Head of caudate nucleus (tissue), 42 donors: ENCODE data around the gene COX5A.
"Not testable (repeated sequence)": the region's sequence is repeated elsewhere in the genome, so short reads cannot be mapped to it uniquely, and the experiment has no call there.

Source experiments
- DNase-seq, 42 donors: peaks; one replicate each; pipeline versions ENCODE4 v3.0.0 to v3.0.0-alpha.2; 2020 to 2021; ENCODE audit warnings: mixed read lengths in 7 of 42
- intact Hi-C: fragments of 100-400 bp; cut with DNase I; formaldehyde crosslinking; loops from one replicate; pipeline ENCODE4 v1.15.0; 2022

Gene COX5A

DNA sequence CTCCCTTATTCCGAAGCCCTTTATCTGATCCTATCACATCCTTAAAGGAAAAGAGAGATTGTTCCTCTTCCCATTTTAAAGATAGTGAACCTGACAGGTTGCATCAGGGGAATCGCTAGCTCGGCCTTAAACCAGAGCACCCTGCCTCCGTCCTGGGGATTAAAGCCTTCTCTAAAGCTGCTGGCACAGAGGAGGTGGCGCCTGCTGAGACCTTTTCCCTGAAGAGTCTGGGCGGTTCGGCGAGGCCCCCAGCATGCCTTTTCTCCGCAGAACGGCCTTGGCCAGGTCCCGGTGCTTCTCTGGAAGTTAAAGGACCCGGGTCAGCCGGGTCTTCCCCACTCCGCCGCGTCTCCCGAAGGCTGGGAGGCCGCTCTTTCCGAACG lies 31.8 kb downstream of the COX5A start:
- peak in 39 of 42 donors; percentile 17 to 80 (median 47) for DNase-seq
- intact Hi-C loops: no loop called here

DNA sequence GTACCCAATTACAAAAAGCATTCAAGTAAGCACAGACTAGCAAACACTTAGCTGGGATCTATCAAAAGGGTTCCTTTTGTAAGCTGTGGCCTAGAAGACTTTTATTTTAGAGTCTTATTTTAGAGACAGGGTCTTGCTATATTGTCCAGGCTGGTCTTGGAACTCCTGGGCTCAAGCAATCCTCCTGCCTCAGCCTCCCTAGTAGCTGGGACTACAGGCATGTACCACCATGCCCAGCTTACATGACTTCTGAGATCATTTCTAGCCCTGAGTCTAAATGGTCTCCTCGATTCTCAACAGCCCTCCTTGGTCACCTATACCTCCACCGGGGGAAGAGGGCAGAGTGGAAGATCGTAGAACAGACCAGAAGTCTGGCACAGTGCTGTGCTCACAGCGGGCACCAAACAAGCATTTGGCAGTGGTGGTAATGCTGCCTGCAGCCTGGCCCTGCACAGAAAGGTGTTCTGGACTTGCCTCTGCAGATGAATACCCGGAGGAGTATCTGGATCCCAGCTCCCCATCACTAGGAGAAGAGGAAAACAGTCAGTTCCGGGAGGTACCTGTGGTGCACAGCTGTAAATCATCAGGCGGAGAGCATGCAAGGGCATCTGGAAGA lies 33.6 kb downstream of the COX5A start:
- intact Hi-C loops: no loop called here
- DNase-seq: no peak

DNA sequence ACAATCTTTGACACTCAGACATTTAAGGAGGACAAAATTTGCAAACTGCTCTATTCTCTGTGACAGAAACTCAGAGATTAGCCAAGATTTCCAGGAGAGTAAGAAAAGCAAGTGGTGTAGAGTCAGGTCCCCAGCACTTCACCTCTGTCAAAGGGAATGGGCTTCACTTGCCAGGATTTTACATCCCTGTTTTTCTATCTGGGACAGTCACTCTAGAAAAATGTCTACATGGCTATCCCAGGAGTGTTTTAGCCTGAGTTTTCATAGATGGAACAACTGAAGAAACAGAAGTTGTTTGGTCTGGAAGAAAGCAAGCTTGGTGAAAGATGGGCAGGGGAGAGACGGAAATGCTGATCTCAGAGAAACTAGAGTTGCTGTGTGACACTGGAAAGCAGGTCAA lies 34.2 kb downstream of the COX5A start:
- intact Hi-C loops: no loop called here
- DNase-seq: no peak

DNA sequence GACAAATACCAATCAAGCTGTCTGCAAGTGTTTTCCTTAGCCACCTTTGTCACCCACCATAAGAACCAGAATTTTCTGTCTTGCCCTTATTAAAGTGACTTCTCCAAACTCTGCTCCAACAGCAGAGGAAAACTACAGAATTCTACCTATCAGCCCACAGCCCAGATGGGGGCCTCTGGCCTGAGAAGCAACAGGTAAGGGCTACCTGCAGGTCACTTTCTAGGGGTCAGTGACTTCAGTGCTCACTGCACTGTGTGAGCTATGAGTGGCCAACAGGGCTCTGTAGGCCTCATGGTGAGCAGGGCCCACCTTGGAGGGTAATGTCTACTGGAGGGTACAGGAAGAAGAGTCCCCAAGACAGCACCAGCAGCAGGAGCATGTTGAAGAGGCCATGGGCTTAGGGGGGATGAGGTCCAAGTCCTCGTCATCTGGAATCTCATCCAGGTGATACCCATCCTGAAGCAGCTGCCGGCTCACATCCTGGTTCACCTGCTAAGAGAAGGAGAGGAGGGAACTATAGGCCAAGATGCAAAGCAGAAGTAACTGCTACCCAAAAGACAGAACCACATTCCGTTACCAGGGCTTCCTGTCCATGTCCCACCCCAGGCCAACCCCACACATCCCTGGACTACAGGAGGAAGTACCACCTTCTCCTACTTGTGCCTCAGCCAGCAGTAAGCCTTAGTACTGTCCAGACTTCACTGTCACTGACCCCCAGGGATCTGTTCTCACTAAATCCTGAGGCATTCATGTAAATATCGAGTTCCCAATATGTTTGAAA lies 35.4 kb downstream of the COX5A start:
- DNase-seq: no peak
- intact Hi-C loops: no loop called here

DNA sequence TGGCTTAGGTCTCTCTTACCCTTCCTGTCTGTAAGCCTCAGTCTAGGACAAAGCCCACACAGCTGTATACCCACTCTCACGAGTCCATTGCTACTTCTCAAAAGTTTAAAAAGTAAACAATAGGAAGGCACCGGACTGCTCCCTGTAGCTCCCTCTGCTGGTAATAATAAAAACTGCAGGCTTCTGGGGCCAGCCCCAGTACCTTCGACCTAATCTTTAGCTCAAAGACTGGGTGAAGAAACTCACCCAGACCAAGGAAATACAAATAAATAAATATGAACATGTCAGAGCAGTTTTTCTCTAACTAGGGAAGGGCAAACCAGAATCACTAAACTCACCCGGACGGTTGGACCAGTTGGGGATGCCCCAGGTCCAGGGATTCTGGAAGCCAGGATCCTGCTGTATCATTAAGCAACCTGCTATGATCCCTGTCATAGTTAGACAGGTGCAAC lies 36.2 kb downstream of the COX5A start:
- intact Hi-C loops: no loop called here
- DNase-seq: peak in 41 of 42 donors; percentile 25 to 83 (median 61)

DNA sequence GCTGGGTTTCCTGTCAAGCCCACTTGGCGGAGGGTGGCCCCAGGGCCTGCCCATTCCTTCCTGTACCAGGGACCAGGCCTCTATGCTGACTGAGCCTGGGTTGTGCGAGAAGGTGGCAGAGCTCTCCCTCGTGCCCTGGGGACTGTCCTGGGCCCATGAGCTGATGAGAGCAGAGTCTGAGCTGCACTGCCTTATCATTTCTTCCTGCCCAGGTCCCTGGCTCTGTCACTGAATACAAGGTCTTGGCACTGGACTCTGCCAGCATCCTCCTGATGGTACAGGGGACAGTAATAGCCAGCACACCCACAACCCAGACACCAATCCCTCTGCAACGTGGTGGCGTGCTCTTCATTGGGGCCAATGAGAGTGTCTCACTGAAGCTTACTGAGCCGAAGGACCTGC lies 40.6 kb downstream of the COX5A start:
- DNase-seq: no peak

DNA sequence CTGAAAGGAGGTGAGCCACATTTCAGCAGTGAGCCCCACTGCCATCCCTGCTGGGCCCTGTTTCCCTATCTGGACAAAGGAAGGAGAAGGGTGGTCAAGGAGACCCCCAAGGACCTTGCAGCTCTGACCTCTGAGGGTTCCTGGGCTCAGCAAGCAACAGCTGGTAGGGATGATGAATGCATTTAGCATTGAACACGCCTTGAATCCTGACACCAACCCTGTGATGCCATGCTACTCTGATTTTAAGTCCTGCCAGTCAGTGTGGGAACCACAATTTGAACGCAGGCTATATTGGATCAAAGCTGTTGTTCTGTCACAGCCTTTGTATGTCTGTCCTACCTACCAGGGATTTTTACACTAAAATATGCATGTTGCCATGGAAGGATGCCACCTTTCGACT lies 41.6 kb downstream of the COX5A start:
- intact Hi-C loops: no loop called here
- no peak for DNase-seq

More for the DNA sequence above, 40.6 kb downstream of the COX5A start:
- intact Hi-C loops: no loop called here

DNA sequence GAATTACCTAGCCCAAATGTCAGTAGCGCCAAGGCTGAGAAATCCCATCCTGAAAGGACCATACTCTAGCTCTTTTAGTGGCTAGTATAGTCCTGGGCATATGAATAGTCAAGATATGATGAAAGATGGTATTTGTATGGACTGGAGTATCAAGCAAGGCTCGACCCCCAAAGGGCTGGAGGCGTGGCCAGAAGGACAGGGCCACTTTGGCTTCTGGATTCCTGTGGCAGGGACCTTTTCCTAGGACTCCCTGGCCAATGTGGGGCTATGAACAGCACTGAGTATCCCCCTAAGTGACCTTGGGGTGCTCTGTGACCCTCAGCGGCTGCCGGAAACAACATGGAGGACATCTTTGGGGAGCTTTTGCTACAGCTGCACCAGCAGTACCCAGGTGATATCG lies 42.0 kb downstream of the COX5A start:
- intact Hi-C loops: no loop called here
- DNase-seq: no peak

DNA sequence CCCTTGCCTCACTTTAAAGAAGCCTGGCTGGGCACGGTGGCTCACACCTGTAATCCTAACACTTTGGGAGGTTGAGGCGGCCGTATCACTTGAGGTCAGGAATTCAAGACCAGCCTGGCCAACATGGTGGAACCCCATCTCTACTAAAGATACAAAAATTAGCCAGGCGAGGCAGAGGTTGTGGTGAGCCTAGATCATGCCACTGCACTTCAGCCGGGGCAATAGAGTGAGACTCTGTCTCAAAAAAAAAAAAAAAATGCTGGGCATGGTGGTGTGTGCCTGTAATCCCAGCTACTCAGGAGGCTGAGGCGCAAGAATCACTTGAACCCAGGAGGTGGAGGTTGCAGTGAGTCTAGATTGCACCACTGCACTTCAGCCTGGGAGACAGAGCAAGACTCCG lies 43.5 kb downstream of the COX5A start:
- intact Hi-C loops, DNase-seq: not testable (repeated sequence)

DNA sequence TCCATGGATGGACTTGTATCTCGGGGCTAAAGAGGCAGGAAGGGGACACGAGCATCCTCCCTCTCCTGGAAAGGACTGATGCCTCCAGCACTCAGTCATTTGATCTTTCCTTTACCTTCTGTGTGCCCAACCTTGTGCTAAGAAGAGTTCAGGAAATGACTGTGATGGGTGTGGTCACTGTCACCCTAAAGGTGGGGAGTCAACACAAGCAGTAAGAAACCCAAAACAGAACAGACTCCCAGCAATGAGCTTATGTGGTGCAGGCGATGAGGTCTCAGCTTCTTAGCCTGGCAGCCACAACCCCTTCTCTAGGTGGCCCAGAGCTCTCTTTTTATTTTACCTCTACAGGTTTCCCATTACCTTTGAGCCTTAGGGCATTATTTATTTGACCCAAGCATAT lies 44.2 kb downstream of the COX5A start:
- intact Hi-C loops: no loop called here
- no peak for DNase-seq

DNA sequence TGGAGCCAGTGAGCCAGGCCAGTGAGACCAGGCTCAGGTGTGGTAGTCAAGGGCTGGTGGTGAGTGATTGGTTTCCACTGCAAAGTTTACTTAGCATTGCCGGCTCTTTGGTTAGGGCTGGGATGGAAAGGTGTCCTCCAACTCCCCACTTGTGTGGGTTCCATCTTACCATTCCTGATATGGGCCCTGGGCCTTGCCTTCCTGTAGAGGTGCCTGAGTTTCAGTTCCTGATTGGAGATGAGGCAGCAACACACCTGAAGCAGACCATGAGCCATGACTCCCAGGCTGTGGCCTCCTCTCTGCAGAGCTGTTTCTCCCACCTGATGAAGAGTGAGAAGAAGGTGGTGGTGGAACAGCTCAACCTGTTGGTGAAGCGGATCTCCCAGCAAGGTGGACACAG lies 44.9 kb downstream of the COX5A start:
- DNase-seq: no peak
- intact Hi-C loops: no loop called here

DNA sequence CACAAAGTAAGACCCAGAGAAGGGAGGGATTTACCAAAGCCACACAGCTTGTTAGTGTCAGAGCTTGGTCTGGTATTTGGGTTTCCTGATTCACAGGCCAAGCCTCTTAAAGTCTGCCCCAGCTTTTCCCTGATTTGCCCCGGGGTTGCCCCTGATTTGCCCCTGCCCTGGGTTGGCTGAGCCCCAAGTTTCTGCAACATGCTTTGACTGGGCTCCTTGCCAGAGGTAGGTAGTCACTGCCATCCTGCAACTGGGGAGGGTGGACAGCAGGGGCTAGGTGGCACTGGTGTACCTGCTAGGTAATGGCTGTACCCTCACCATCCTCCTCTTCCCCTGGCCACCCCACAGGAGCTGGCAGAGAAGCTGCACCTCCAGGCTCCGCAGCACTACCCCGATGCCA lies 45.6 kb downstream of the COX5A start:
- no peak for DNase-seq
- intact Hi-C loops: no loop called here

DNA sequence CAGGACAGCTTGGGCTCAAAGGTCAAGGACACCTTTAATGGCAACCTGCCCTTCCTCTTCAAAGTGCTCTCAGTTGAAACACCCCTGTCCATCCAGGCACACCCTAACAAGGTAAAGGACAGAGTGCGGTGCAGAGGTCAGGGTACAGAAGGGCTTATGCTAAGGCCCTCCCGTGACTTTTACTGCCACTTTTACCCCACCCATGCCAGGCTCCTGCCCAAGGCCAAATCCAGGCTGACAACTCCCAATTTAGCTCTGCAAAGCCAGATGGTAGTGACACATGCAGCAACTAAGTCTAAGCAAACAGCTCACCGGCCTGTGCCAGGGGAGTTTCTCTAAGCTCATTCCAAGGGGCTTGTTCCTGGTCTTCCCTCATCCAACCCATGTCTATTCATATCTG lies 46.4 kb downstream of the COX5A start:
- DNase-seq: no peak
- intact Hi-C loops: no loop called here

DNA sequence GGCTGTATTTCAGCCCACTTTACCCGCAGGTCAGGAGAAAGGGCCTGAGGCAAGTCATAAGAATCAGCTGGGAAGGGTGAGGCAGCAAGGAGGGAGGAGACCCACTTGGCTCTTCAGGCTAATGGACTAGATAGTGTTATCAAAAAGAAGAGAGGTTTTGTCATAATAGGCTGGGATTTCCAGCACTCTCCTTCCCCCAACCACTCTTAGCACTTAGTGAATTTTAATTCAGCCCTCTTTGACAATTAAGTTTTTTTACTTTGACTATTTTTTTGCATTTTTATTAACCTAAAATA lies 47.3 kb downstream of the COX5A start:
- intact Hi-C loops: no loop called here
- DNase-seq: no peak

DNA sequence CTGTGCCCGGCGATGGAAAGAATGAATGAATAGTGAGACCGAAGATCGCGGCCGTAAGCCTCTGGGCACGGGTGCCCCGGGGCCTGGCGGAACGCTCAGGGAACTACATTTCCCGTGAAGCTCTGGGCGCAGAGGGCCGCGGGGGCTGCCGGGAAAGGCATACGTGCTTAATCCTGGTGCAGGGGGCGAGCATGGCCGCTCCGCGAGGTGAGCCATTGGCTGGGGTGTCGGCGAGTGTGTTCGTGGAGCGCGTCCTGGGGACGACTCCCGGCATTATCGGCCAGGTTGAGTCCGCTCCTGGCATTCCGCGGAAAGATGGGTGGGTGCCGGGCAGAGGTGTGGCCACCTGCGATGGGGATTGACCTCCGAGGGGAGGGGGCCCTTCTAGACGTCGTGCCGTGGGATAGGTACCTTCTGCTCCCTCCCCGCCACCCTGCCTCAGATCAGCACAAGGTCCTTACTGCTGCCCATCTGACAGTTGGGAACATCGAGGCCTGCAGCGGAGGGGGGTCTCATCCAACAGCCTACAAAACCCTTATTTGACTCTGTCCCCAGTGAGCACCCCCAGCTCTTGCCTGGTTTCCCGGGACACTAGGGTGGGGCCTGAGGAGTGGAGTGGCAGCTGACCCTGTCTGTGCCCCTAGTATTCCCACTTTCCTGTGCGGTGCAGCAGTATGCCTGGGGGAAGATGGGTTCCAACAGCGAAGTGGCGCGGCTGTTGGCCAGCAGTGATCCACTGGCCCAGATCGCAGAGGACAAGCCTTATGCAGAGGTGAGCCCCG lies 47.8 kb downstream of the COX5A start, which contains the start of gene MPI:
MPI (plus strand) TSS at position 160 of the 782 bp plus-strand sequence; CDS start at position 192, 32 bp downstream.
- DNase-seq: peak; percentile 87 to 97 (median 93)
- intact Hi-C loops: no loop called here

DNA sequence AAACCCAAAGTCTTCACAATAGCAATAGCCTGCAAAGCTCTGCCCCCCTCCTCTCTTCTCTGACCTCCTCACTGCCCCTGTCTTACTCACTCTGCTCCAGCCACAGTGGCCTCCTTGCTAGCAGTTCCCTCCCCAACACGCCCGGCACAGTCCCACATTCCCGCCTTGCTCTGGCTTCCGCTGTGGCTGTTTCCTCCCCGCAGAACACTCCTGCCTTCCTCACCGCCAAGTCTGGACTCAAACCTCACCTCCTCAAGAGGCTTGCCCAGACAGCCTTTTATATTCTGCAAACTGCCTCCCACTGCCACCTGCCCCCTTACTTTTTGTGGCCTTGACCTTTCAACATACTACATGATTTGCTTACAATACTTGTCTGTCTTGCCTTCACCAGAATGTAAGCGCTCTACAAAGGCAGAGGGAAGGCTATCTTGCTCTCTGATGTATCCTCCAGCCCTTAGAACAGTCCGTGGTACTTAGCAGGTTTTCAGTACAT lies 48.4 kb downstream of the COX5A start:
- peak; percentile 28 to 82 (median 62) for DNase-seq
- intact Hi-C loops: no loop called here

DNA sequence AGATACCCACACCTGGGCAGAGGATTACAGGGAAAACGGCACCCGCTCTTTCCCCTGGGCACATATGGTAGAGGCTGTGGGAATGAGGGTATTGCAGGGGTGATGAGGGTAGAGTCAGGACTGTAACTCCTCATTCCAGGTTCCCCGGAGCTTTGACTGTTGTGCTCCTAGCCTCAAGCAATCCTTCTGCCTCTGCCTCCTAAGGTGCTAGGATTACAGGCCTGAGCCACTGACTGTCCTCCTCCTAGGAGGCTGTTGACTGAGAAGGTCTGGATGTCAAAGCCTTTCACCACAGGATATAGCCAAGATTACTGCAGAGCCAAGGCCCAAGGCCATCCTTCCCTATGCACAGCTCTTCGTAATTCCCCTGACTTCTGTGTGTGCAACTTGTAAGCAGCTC lies 49.2 kb downstream of the COX5A start:
- intact Hi-C loops: no loop called here
- DNase-seq: no peak

DNA sequence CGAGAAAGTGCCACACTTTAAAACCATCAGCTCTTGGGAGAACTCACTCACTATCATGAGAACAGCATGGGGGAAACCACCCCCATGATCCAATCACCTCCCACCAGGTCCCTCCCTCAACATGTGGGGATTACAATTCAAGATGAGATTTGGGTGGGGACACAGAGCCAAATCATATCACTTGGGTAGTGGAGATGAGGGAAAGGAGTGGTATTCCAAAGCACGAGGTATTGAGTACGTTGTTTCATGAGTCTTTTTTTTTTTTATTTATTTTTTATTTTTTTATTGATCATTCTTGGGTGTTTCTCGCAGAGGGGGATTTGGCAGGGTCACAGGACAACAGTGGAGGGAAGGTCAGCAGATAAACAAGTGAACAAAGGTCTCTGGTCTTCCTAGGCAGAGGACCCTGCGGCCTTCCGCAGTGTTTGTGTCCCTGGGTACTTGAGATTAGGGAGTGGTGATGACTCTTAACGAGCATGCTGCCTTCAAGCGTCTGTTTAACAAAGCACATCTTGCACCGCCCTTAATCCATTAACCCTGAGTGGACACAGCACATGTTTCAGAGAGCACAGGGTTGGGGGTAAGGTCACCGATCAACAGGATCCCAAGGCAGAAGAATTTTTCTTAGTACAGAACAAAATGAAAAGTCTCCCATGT lies 50.2 kb downstream of the COX5A start:
- DNase-seq, intact Hi-C loops: not testable (repeated sequence)

DNA sequence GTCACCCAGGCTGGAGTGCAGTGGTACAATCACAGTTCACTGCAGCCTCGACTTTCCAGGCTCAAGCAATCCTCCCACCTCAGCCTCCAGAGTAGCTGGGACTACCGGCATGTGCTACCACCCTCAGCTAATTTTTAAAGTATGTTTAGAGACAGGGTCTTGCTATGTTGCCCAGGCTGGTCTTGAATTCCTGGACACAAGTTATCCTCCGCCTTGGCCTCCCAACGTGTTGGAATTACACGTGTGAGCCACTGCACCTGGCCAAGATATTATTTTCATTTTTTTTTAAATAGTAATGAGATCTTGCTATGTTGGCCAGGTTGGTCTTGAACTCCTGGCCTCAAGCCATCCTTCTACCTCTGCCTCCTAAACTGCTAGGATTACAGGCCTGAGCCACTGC lies 52.4 kb downstream of the COX5A start:
- DNase-seq: no peak
- intact Hi-C loops: no loop called here
